Stomach (tissue), 9 donors: Measurements from ENCODE around the gene FUZ. TPM values are rescaled to one million over a fixed set of nuclear protein-coding genes. Genes with fewer than 3 reads are reported as not detected.

Experiments
- DNase-seq, 2 donors: peaks; one replicate each; pipeline versions ENCODE4 v3.0.0 to v3.0.0-alpha.2; 2013 to 2019
- H3K27ac ChIP-seq, 5 donors: fragments of 200-600 bp in 4 of 5; sonication (generic) in 4 of 5; one replicate each; pipeline ENCODE4 v1.5.1; 2013 to 2019; ENCODE audit warnings: mild to moderate bottlenecking in 1 of 5, moderate library complexity in 1 of 5
- H3K27me3 ChIP-seq, 3 donors: fragments of 200-600 bp; sonication (generic); one replicate each; pipeline ENCODE4 v1.5.1; 2017 to 2019; ENCODE audit warnings: mixed run types in 1 of 3
- H3K36me3 ChIP-seq, 4 donors: fragments of 200-600 bp; sonication (generic); 1 replicate in 3 of 4; 2 replicates in 1 of 4; pipeline ENCODE4 v1.5.1; 2016 to 2019
- H3K4me1 ChIP-seq, 4 donors: fragments of 200-600 bp; sonication (generic); one replicate each; pipeline ENCODE4 v1.5.1; 2016 to 2019
- H3K4me3 ChIP-seq, 4 donors: fragments of 200-600 bp; sonication (generic) in 3 of 4; one replicate each; pipeline ENCODE4 v1.5.1; 2016 to 2019; ENCODE audit warnings: mild to moderate bottlenecking in 1 of 4
- H3K9me3 ChIP-seq, 4 donors: fragments of 200-600 bp; sonication (generic); one replicate each; pipeline ENCODE4 v1.5.1; 2016 to 2019
- CTCF ChIP-seq, 7 experiments: fragments of 450-650 bp in 4 of 7; fragments of 200-600 bp in 3 of 7; sonication (generic) in 3 of 7; IDR thresholded peaks; one replicate each; pipeline ENCODE4 v1.5.1; 2016 to 2019; ENCODE audit warnings: antibody characterized with exemption in 7 of 7, control low read depth in 2 of 7, mild to moderate bottlenecking in 1 of 7
- EP300 ChIP-seq: sonication (generic); formaldehyde crosslinking; IDR thresholded peaks from one replicate; pipeline ENCODE4 v1.6.1; 2017; ENCODE audit warnings: antibody characterized with exemption
- POLR2A ChIP-seq, 4 donors: fragments of 450-650 bp; IDR thresholded peaks; one replicate each; pipeline ENCODE4 v1.6.1; 2016; ENCODE audit warnings: antibody characterized with exemption in 4 of 4, control low read depth in 2 of 4, mild to moderate bottlenecking in 1 of 4, moderate library complexity in 1 of 4
- POLR2AphosphoS5 ChIP-seq, 3 donors: sonication (generic); formaldehyde crosslinking; IDR thresholded peaks; one replicate each; pipeline ENCODE4 v1.6.1; 2016; ENCODE audit warnings: antibody characterized with exemption in 3 of 3
- WGBS, 5 donors: extraction: QIAGEN DNeasy Blood & Tissue Kit in 3 of 5; methylation state at CpG; one replicate each; pipeline versions ENCODE4 v1.1.5 to v1.1.7; 2013 to 2018; 5-methylcytosine and 5-hydroxymethylcytosine counted together
- intact Hi-C: fragments of 100-400 bp; cut with DNase I; formaldehyde crosslinking; loops from one replicate; pipeline ENCODE4 v1.15.1; 2023; ENCODE audit warnings: low total_unique reads
- polyA plus RNA-seq, 3 donors: library from polyadenylated mRNA; stranded (reverse); fragments of 200-250 nt; gene quantifications; one replicate each; pipeline ENCODE4 v1.2.3, GENCODE V29; 2013
- total RNA-seq, 5 donors: library from RNA; depleted of rRNA; stranded (reverse); fragments of >200 nt; gene quantifications; one replicate each; pipeline versions ENCODE4 v1.1.0 to v1.2.3, GENCODE V29; 2014 to 2016
- donor health status: healthy with polysubstance abuse.
- donor health status: Bipolar disorder and iron deficiency.
- donor health status: healthy.

The FUZ gene
- total and polyA plus RNA-seq, 8 donors: 1.2 to 37.4 (median 15.5) TPM

GRCh38 chr19:49764341-49764740 is 48.8 kb downstream of the FUZ start:
- DNase-seq: no peak
- Histone ChIP-seq H3K36me3 (no peaks in the 10 kb centered on the region), H3K4me1 (peaks cover 19 to 31% (median 25%) of the 10 kb centered on the region in 4 donors), H3K9me3 (no peaks in the 10 kb centered on the region), H3K27ac (peak overlapping the region in 2 of 5 donors; percentile 51 to 95), H3K27me3 (peaks cover 0 to 1% (median 0%) of the 10 kb centered on the region in 3 donors), H3K4me3 (no peak overlapping the region)
- TF ChIP-seq POLR2A (IDR thresholded peaks at IDR 0.05) (no peak), CTCF (IDR thresholded peaks at IDR 0.05) (no peak), POLR2AphosphoS5 (IDR thresholded peaks at IDR 0.05) (no peak), EP300 (no peak)
- 56 to 73% (median 68%) methylated on average over 8 of the region's 8 CpGs for WGBS, 5 donors
- intact Hi-C loops: no loop called here

GRCh38 chr19:49763230-49763629 is 49.9 kb downstream of the FUZ start, which contains the start of gene TSKS:
TSKS (minus strand) TSS chr19:49763306; CDS start chr19:49763247, 59 bp downstream.
- Histone ChIP-seq H3K27me3 (peaks cover 0 to 13% (median 0%) of the 10 kb centered on the region in 3 donors), H3K9me3 (no peaks in the 10 kb centered on the region), H3K27ac (no peak within 1 kb of the TSS), H3K4me3 (no peak within 1 kb of the TSS), H3K4me1 (peaks cover 11 to 20% (median 17%) of the 10 kb centered on the region in 4 donors), H3K36me3 (no peaks in the 10 kb centered on the region)
- intact Hi-C loops: no loop called here
- WGBS, 5 donors: 70 to 81% (median 78%) methylated on average over 6 of the region's 6 CpGs
- TF ChIP-seq CTCF (IDR thresholded peaks at IDR 0.05): no peak
- no peak for TF ChIP-seq POLR2A (IDR thresholded peaks at IDR 0.05)
- TF ChIP-seq EP300: no peak
- TF ChIP-seq POLR2AphosphoS5 (IDR thresholded peaks at IDR 0.05): no peak
- DNase-seq: no peak

- H3K9me3 ChIP-seq: no peaks in the 10 kb centered on the region
- peaks cover 0 to 16% (median 0%) of the 10 kb centered on the region in 3 donors for H3K27me3 ChIP-seq
- intact Hi-C loops: no loop called here
- no peaks in the 10 kb centered on the region for H3K36me3 ChIP-seq
- H3K4me1 ChIP-seq: peaks cover 0 to 9% (median 8%) of the 10 kb centered on the region in 4 donors
- 61 to 73% (median 68%) methylated on average over 15 to 16 of the region's 16 CpGs for WGBS, 5 donors
- peak overlapping the region in 1 of 5 donors; percentile 5 for H3K27ac ChIP-seq
- no peak overlapping the region for H3K4me3 ChIP-seq
- DNase-seq: peak in 1 of 2 donors; percentile 66
- TF ChIP-seq CTCF (IDR thresholded peaks at IDR 0.05) (no peak), POLR2A (IDR thresholded peaks at IDR 0.05) (no peak), EP300 (no peak), POLR2AphosphoS5 (IDR thresholded peaks at IDR 0.05) (no peak)
These were observed 51.3 kb downstream of the FUZ start for GRCh38 chr19:49761625-49762311.

- no peak for TF ChIP-seq POLR2AphosphoS5 (IDR thresholded peaks at IDR 0.05)
- no peak for TF ChIP-seq POLR2A (IDR thresholded peaks at IDR 0.05)
- TF ChIP-seq EP300: no peak
- no peak for TF ChIP-seq CTCF (IDR thresholded peaks at IDR 0.05)
- peaks cover 0 to 1% (median 1%) of the 10 kb centered on the region in 4 donors for H3K9me3 ChIP-seq
- no peak for DNase-seq
- no peaks in the 10 kb centered on the region for H3K36me3 ChIP-seq
- intact Hi-C loops: no loop called here
- 67 to 89% (median 87%) methylated on average over 1 of the region's 1 CpG for whole genome bisulfite sequencing, 5 donors
- H3K4me1 ChIP-seq: peaks cover 0 to 9% (median 8%) of the 10 kb centered on the region in 4 donors
- H3K27ac ChIP-seq: peak overlapping the region in 1 of 5 donors; percentile 5
- no peak overlapping the region for H3K4me3 ChIP-seq
- H3K27me3 ChIP-seq: peaks cover 0 to 16% (median 0%) of the 10 kb centered on the region in 3 donors
These were observed 51.9 kb downstream of the FUZ start for GRCh38 chr19:49761249-49761624.
